SK-N-SH (cell line): Measurements from ENCODE around the gene GATA2. TPM values are rescaled to one million over a fixed set of nuclear protein-coding genes. Genes with fewer than 3 reads are reported as not detected.

ENCODE experiments used
- CTCF ChIA-PET: fragments of 300-600, 350-600 bp; formaldehyde crosslinking; extraction: SDS; loops from one replicate; lab custom pipeline; 2021; lab: Yijun Ruan, JAX
- POLR2A ChIA-PET: fragments of 350-600 bp; sonication (Branson Sonifier 250); formaldehyde crosslinking; extraction: SDS; loops from one replicate; lab custom pipeline; 2020; ENCODE audit warnings: antibody characterized with exemption, inconsistent platforms; lab: Yijun Ruan, JAX
- DNase-seq: peaks from one replicate; pipeline ENCODE4 v3.0.0; 2012
- H2AFZ ChIP-seq: fragments of 200-600 bp; sonication (generic); 2 replicates; pipeline ENCODE4 v1.8.1; 2016; ENCODE audit warnings: antibody characterized with exemption, mild to moderate bottlenecking, low read depth
- H3F3A ChIP-seq: fragments of 200-600 bp; sonication (generic); replicated peaks from 2 replicates; pipeline ENCODE3; 2016; ENCODE audit warnings: antibody characterized with exemption, mild to moderate bottlenecking; ENCODE audit not compliant: insufficient read depth
- H3K27ac ChIP-seq, 2 experiments: fragments of 200-500 bp in 1 of 2; fragments of 200-600 bp in 1 of 2; sonication (Bioruptor generic) in 1 of 2; sonication (generic), shearing (Covaris generic) in 1 of 2; 2 replicates each; pipeline versions ENCODE4 v1.5.1 to v1.6.1; 2014 to 2016; ENCODE audit warnings: low read depth in 2 of 2, inconsistent platforms in 1 of 2, low read length in 1 of 2, mild to moderate bottlenecking in 1 of 2, mixed read lengths in 1 of 2
- H3K27me3 ChIP-seq: fragments of 200-600 bp; sonication (generic), shearing (Covaris generic); 2 replicates; pipeline ENCODE4 v1.6.1; 2016; ENCODE audit warnings: mixed run types; ENCODE audit not compliant: insufficient read depth
- H3K36me3 ChIP-seq, 2 experiments: fragments of 200-500 bp in 1 of 2; fragments of 200-600 bp in 1 of 2; sonication (Bioruptor generic) in 1 of 2; sonication (generic) in 1 of 2; replicated peaks in 1 of 2; 2 replicates each; pipeline versions ENCODE3 to v1.5.1; 2014 to 2016; ENCODE audit warnings: low read length in 1 of 2, mild to moderate bottlenecking in 1 of 2; ENCODE audit not compliant: insufficient read depth in 2 of 2, control insufficient read depth in 1 of 2
- H3K4me1 ChIP-seq, 2 experiments: fragments of 200-500 bp in 1 of 2; fragments of 200-600 bp in 1 of 2; sonication (Bioruptor generic) in 1 of 2; sonication (generic), shearing (Covaris generic) in 1 of 2; 2 replicates each; pipeline versions ENCODE4 v1.5.1 to v1.6.1; 2014 to 2016; ENCODE audit warnings: low read depth in 1 of 2, low read length in 1 of 2, mixed run types in 1 of 2; ENCODE audit not compliant: insufficient read depth in 2 of 2, control insufficient read depth in 1 of 2
- H3K4me2 ChIP-seq: fragments of 200-600 bp; sonication (generic), shearing (Covaris generic); 2 replicates; pipeline ENCODE4 v1.6.1; 2017; ENCODE audit warnings: mixed run types
- H3K4me3 ChIP-seq, 2 experiments: fragments of 200-500 bp in 1 of 2; fragments of 200-600 bp in 1 of 2; sonication (Bioruptor generic) in 1 of 2; sonication (generic), shearing (Covaris generic) in 1 of 2; 2 replicates each; pipeline versions ENCODE4 v1.5.1 to v1.8.1; 2014 to 2016; ENCODE audit warnings: low read depth in 2 of 2, inconsistent platforms in 1 of 2, low read length in 1 of 2, mild to moderate bottlenecking in 1 of 2, mixed read lengths in 1 of 2, moderate library complexity in 1 of 2
- H3K79me2 ChIP-seq: fragments of 200-600 bp; sonication (generic); 2 replicates; pipeline ENCODE4 v1.8.1; 2017; ENCODE audit warnings: mild to moderate bottlenecking; ENCODE audit not compliant: insufficient read depth
- H3K9ac ChIP-seq: fragments of 200-600 bp; sonication (generic); 2 replicates; pipeline ENCODE4 v1.6.1; 2017; ENCODE audit warnings: mixed run types
- H3K9me2 ChIP-seq: fragments of 200-600 bp; sonication (generic); 2 replicates; pipeline ENCODE4 v1.6.1; 2017; ENCODE audit warnings: mixed run types
- H3K9me3 ChIP-seq: fragments of 200-600 bp; sonication (generic); 2 replicates; pipeline ENCODE4 v1.6.1; 2017; ENCODE audit warnings: mixed run types, mild to moderate bottlenecking, moderate library complexity
- H4K20me1 ChIP-seq: fragments of 200-600 bp; sonication (generic); 2 replicates; pipeline ENCODE4 v1.6.1; 2017; ENCODE audit warnings: mild to moderate bottlenecking, mixed run types; ENCODE audit not compliant: insufficient read depth
- ELF1 ChIP-seq: IDR thresholded peaks from 2 replicates; pipeline ENCODE4 v1.4.0; 2012
- FOSL2 ChIP-seq: IDR thresholded peaks from 2 replicates; pipeline ENCODE4 v1.4.0; 2012; ENCODE audit warnings: low read depth, mild to moderate bottlenecking, moderate library complexity, borderline replicate concordance
- FOXM1 ChIP-seq: IDR thresholded peaks from 2 replicates; pipeline ENCODE4 v1.4.0; 2012; ENCODE audit warnings: low read depth, mild to moderate bottlenecking
- GABPA ChIP-seq: IDR thresholded peaks from 2 replicates; pipeline ENCODE4 v1.4.0; 2012; ENCODE audit warnings: low read depth, mild to moderate bottlenecking
- JUND ChIP-seq: IDR thresholded peaks from 2 replicates; pipeline ENCODE4 v1.4.0; 2012
- MEF2A ChIP-seq: IDR thresholded peaks from 2 replicates; pipeline ENCODE4 v1.4.0; 2012; ENCODE audit warnings: low read depth, borderline replicate concordance
- MXI1 ChIP-seq: IDR thresholded peaks from 2 replicates; pipeline ENCODE4 v1.6.1; 2012; ENCODE audit warnings: mild to moderate bottlenecking, low read depth, low read length, improper control_type of control experiment
- POLR2AphosphoS5 ChIP-seq: IDR thresholded peaks from 2 replicates; pipeline ENCODE4 v1.6.1; 2012; ENCODE audit warnings: low read depth, low read length
- SMC3 ChIP-seq: IDR thresholded peaks from 2 replicates; pipeline ENCODE4 v1.6.1; 2012; ENCODE audit warnings: low read depth, low read length, improper control_type of control experiment
- TCF12 ChIP-seq: IDR thresholded peaks from 2 replicates; pipeline ENCODE4 v1.4.0; 2012
- TEAD4 ChIP-seq: IDR thresholded peaks from 2 replicates; pipeline ENCODE4 v1.4.0; 2012; ENCODE audit warnings: mild to moderate bottlenecking, borderline replicate concordance; ENCODE audit not compliant: insufficient read depth
- USF1 ChIP-seq: IDR thresholded peaks from 2 replicates; pipeline ENCODE4 v1.4.0; 2012; ENCODE audit warnings: low read depth, borderline replicate concordance
- ZBTB33 ChIP-seq: IDR thresholded peaks from 2 replicates; pipeline ENCODE4 v1.4.0; 2012; ENCODE audit warnings: low read depth, borderline replicate concordance
- WGBS: methylation state at CpG from one replicate; pipeline ENCODE4 v1.1.6; 2017; ENCODE audit warnings: low lambda C conversion rate; 5-methylcytosine and 5-hydroxymethylcytosine counted together
- polyA plus RNA-seq, 3 experiments: library from polyadenylated mRNA; depleted of rRNA; stranded (reverse); fragments of >200 nt; gene quantifications; 2 replicates each; pipeline ENCODE4 v1.2.3, GENCODE V29; 2012
- TF ChIP-seq, protein P1 (sequence below): IDR thresholded peaks from 2 replicates; pipeline ENCODE4; 2012
- TF ChIP-seq, protein P2 (sequence below): IDR thresholded peaks from 2 replicates; pipeline ENCODE4 v1.6.1; 2012; ENCODE audit warnings: mild to moderate bottlenecking, low read depth, low read length, moderate library complexity
- TF ChIP-seq, protein P3 (sequence below): fragments of 150-350 bp; IDR thresholded peaks from 2 replicates; pipeline ENCODE4 v1.6.1; 2016; ENCODE audit warnings: mild to moderate bottlenecking, low read depth, low read length

GATA2 gene
- polyA plus RNA-seq, 1 of the 3 experiments (the other 2 are of a cell fraction) = 5.5 TPM

GRCh38 chr3:128472449-128473179 is 20.4 kb downstream of the GATA2 start:
- POLR2A ChIA-PET = interaction anchor here (0.6 to 1.3 kb wide), 3 partner anchors 8 to 61 kb away, joined by 3 read pairs; no protein-coding TSS in a partner anchor
- H3K9me2 ChIP-seq = no peaks in the 10 kb centered on the region
- peaks cover 7% of the 10 kb centered on the region for H3K27me3 ChIP-seq
- CTCF ChIA-PET = interaction anchor here (0.8 to 1.8 kb wide), 4 partner anchors 9 to 112 kb away, joined by 3 to 5 read pairs (median 4); no protein-coding TSS in a partner anchor
- no peaks in the 10 kb centered on the region for H3K9me3 ChIP-seq
- no peak overlapping the region for H3K4me2 ChIP-seq
- H2AFZ ChIP-seq = no peak overlapping the region
- no peaks in the 10 kb centered on the region for H4K20me1 ChIP-seq
- no peaks in the 10 kb centered on the region for H3K79me2 ChIP-seq
- 65% methylated on average over 5 of the region's 13 CpGs for WGBS
- no peak overlapping the region for H3K4me3 ChIP-seq
- no peak for TF ChIP-seq FOSL2
- no peak overlapping the region for H3K9ac ChIP-seq
- H3F3A ChIP-seq = no peaks in the 10 kb centered on the region
- H3K36me3 ChIP-seq = no peaks in the 10 kb centered on the region
- H3K4me1 ChIP-seq = peaks cover 0 to 69% of the 10 kb centered on the region in 2 experiments; a peak in 1 of 4 replicates
- H3K27ac ChIP-seq = peak overlapping the region in 1 of 2 experiments; percentile 45; a peak in 2 of 4 replicates
- no peak for DNase-seq

- 58% methylated on average over 3 of the region's 3 CpGs for WGBS
- no peak overlapping the region for H3K4me2 ChIP-seq
- H3K4me3 ChIP-seq = no peak overlapping the region
- no peaks in the 10 kb centered on the region for H3K36me3 ChIP-seq
- H2AFZ ChIP-seq = no peak overlapping the region
- H3K79me2 ChIP-seq = no peaks in the 10 kb centered on the region
- H3K9me3 ChIP-seq = no peaks in the 10 kb centered on the region
- no peak overlapping the region for H3K9ac ChIP-seq
- H3K4me1 ChIP-seq = peaks cover 0 to 78% of the 10 kb centered on the region in 2 experiments; a peak in 1 of 4 replicates
- H3K27me3 ChIP-seq = peaks cover 7% of the 10 kb centered on the region
- H3K27ac ChIP-seq = peak overlapping the region in 1 of 2 experiments; percentile 100; a peak in 2 of 4 replicates
- no peaks in the 10 kb centered on the region for H3F3A ChIP-seq
- TF ChIP-seq USF1 (no peak), POLR2AphosphoS5 (no peak), GABPA (no peak), JUND (no peak), MXI1 (no peak), ELF1 (no peak), MEF2A (no peak), TCF12 (no peak), TEAD4 (no peak), SMC3 (no peak), FOXM1 (no peak), ZBTB33 (no peak)
- TF ChIP-seq, protein P1, sequence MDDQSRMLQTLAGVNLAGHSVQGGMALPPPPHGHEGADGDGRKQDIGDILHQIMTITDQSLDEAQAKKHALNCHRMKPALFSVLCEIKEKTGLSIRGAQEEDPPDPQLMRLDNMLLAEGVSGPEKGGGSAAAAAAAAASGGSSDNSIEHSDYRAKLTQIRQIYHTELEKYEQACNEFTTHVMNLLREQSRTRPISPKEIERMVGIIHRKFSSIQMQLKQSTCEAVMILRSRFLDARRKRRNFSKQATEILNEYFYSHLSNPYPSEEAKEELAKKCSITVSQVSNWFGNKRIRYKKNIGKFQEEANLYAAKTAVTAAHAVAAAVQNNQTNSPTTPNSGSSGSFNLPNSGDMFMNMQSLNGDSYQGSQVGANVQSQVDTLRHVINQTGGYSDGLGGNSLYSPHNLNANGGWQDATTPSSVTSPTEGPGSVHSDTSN = no peak
- TF ChIP-seq, protein P2, sequence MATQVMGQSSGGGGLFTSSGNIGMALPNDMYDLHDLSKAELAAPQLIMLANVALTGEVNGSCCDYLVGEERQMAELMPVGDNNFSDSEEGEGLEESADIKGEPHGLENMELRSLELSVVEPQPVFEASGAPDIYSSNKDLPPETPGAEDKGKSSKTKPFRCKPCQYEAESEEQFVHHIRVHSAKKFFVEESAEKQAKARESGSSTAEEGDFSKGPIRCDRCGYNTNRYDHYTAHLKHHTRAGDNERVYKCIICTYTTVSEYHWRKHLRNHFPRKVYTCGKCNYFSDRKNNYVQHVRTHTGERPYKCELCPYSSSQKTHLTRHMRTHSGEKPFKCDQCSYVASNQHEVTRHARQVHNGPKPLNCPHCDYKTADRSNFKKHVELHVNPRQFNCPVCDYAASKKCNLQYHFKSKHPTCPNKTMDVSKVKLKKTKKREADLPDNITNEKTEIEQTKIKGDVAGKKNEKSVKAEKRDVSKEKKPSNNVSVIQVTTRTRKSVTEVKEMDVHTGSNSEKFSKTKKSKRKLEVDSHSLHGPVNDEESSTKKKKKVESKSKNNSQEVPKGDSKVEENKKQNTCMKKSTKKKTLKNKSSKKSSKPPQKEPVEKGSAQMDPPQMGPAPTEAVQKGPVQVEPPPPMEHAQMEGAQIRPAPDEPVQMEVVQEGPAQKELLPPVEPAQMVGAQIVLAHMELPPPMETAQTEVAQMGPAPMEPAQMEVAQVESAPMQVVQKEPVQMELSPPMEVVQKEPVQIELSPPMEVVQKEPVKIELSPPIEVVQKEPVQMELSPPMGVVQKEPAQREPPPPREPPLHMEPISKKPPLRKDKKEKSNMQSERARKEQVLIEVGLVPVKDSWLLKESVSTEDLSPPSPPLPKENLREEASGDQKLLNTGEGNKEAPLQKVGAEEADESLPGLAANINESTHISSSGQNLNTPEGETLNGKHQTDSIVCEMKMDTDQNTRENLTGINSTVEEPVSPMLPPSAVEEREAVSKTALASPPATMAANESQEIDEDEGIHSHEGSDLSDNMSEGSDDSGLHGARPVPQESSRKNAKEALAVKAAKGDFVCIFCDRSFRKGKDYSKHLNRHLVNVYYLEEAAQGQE = no peak
- TF ChIP-seq, protein P3, sequence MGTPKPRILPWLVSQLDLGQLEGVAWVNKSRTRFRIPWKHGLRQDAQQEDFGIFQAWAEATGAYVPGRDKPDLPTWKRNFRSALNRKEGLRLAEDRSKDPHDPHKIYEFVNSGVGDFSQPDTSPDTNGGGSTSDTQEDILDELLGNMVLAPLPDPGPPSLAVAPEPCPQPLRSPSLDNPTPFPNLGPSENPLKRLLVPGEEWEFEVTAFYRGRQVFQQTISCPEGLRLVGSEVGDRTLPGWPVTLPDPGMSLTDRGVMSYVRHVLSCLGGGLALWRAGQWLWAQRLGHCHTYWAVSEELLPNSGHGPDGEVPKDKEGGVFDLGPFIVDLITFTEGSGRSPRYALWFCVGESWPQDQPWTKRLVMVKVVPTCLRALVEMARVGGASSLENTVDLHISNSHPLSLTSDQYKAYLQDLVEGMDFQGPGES = no peak
- no peaks in the 10 kb centered on the region for H3K9me2 ChIP-seq
- POLR2A ChIA-PET = no interaction called here
- DNase-seq = no peak
- CTCF ChIA-PET = interaction anchor here (1.0 to 1.5 kb wide), 2 partner anchors 45 to 113 kb away, joined by 3 read pairs; no protein-coding TSS in a partner anchor
- no peaks in the 10 kb centered on the region for H4K20me1 ChIP-seq
These were observed 21.3 kb downstream of the GATA2 start for GRCh38 chr3:128471720-128472119.
